Bronchial epithelial cell (primary cell): Measurements from ENCODE around the gene NOS1AP. TPM values are rescaled to one million over a fixed set of nuclear protein-coding genes. Genes with fewer than 3 reads are reported as not detected.
A peak's percentile ranks its signal among the peaks of the same experiment; 100 is the strongest.

ENCODE experiments used
- DNase-seq: peaks from one replicate; pipeline ENCODE4 v3.0.0-alpha.2; 2010; ENCODE audit warnings: low read depth
- FAIRE-seq: peaks from 2 replicates; lab custom pipeline; 2011; peaks lifted over from hg19 to GRCh38; lab: Jason Lieb, UNC
- H3K27me3 ChIP-seq: 2 replicates; pipeline ENCODE4 v1.5.1; 2011; ENCODE audit warnings: low read length; ENCODE audit not compliant: control insufficient read depth, insufficient read depth
- H3K36me3 ChIP-seq: 2 replicates; pipeline ENCODE4 v1.5.1; 2011; ENCODE audit warnings: low read length; ENCODE audit not compliant: control insufficient read depth, insufficient read depth
- H3K4me3 ChIP-seq: 2 replicates; pipeline ENCODE4 v1.5.1; 2011; ENCODE audit warnings: mild to moderate bottlenecking, low read depth, low read length, control low read depth
- total RNA-seq: library from RNA; depleted of rRNA; stranded (reverse); fragments of >200 nt; gene quantifications from 2 replicates; pipeline ENCODE4 v1.2.1, GENCODE V29; 2014
- TF ChIP-seq, protein P1 (sequence below): IDR thresholded peaks from 2 replicates; pipeline ENCODE4 v1.5.1; 2011; ENCODE audit warnings: mild to moderate bottlenecking, moderate library complexity, low read length, control low read depth, inconsistent platforms; ENCODE audit not compliant: insufficient read depth, severe bottlenecking

The NOS1AP gene
- total RNA-seq, 1 donor from 2014 or later: 1.3 TPM

DNA sequence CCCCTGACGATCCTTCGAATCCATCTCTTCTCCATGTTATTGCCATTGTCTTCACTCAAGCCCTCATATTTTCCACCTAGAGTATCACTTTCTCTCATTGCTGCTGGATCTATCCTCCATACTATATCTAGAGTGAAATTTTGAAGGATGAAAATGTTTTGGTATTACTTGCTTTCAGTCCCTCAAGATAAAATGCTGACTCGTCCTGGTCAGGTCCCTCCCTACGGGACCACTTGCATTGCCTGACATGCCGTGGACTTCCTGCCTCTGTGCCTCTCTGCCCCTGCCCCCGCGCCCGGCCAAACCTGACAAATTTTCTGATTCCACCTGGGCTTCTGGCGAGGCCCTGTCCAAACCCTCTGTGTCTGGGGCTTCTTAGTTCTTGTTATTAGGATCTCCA lies 283.6 kb downstream of the NOS1AP start:
- TF ChIP-seq, protein P1, sequence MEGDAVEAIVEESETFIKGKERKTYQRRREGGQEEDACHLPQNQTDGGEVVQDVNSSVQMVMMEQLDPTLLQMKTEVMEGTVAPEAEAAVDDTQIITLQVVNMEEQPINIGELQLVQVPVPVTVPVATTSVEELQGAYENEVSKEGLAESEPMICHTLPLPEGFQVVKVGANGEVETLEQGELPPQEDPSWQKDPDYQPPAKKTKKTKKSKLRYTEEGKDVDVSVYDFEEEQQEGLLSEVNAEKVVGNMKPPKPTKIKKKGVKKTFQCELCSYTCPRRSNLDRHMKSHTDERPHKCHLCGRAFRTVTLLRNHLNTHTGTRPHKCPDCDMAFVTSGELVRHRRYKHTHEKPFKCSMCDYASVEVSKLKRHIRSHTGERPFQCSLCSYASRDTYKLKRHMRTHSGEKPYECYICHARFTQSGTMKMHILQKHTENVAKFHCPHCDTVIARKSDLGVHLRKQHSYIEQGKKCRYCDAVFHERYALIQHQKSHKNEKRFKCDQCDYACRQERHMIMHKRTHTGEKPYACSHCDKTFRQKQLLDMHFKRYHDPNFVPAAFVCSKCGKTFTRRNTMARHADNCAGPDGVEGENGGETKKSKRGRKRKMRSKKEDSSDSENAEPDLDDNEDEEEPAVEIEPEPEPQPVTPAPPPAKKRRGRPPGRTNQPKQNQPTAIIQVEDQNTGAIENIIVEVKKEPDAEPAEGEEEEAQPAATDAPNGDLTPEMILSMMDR: no peak
- Histone ChIP-seq H3K36me3 (no peaks in the 10 kb centered on the region), H3K27me3 (no peaks in the 10 kb centered on the region), H3K4me3 (no peak overlapping the region)
- DNase-seq (no peak), FAIRE-seq (no peak)

DNA sequence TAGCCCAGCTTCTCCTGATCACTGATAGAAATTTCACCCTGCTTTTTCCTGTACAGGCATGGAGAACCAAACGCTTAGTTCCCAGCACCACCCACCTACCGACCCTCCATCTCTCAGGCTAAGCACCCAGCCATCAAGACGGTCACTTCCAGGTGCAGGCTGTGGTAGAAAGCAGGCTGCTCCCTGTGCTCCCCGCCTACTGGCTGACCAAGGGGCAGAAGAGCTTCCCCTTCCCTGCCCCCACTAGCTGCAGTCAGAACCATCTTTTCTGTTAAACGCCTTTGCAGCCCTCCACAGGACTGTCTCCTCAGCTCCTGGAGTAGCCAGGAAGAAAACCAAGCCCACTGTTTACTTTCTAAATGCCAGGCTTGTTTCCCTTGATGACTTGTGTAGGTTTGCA lies 284.2 kb downstream of the NOS1AP start:
- TF ChIP-seq, protein P1: no peak
- DNase-seq (no peak), FAIRE-seq (no peak)
- no peaks in the 10 kb centered on the region for H3K36me3 ChIP-seq
- H3K4me3 ChIP-seq: no peak overlapping the region
- H3K27me3 ChIP-seq: no peaks in the 10 kb centered on the region

DNA sequence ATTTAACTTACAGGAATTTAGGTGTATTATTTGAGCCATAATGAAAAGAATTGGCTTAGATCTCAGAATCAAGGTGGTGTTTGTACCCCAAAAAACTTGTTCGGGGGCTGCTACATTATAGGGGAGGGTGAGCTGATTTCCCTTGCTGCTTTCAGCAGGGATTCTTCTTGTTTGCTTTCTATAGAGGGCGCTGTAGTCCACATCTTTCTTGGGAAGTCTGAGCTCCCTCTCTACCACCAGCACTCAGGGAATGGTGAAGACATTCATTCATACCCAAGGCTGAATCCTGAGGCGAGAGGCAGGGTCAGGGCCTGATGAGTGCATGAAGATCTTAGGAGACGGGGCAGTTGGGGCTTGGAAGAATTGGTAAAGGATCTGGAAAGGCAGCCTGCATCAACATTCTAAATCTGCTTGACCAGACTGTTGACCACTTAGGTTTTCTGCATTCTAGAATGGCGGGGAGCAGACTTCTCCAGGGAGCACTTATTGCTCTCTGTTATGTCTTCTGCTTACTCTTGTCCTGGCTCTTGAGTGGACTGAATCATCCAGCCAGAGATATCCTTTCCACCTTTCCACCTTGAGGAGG lies 288.3 kb downstream of the NOS1AP start:
- H3K4me3 ChIP-seq: no peak overlapping the region
- DNase-seq: peak; percentile 51
- H3K36me3 ChIP-seq: no peaks in the 10 kb centered on the region
- FAIRE-seq: no peak
- TF ChIP-seq, protein P1: peak; percentile 68
- no peaks in the 10 kb centered on the region for H3K27me3 ChIP-seq

DNA sequence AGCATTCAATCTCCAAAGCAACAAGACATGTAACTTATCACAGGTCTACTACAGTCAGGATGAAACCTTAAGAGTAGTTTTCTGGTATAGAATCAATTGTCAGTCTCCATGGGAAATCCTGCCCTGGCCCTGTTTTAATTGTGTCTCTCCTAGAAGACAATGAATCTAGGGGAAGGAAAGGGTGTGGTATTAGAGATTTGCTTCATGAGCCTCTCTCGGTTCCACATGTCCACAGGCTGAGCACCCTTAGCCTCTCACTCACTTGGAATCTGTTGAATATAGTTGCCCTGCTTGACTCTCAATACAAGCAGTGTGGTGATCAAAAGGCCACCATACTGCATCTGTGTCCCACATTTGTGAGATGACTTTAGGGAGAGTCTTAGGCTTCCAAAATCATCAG lies 289.4 kb downstream of the NOS1AP start:
- TF ChIP-seq, protein P1: no peak
- DNase-seq (no peak), FAIRE-seq (no peak)
- no peaks in the 10 kb centered on the region for H3K27me3 ChIP-seq
- no peak overlapping the region for H3K4me3 ChIP-seq
- no peaks in the 10 kb centered on the region for H3K36me3 ChIP-seq

DNA sequence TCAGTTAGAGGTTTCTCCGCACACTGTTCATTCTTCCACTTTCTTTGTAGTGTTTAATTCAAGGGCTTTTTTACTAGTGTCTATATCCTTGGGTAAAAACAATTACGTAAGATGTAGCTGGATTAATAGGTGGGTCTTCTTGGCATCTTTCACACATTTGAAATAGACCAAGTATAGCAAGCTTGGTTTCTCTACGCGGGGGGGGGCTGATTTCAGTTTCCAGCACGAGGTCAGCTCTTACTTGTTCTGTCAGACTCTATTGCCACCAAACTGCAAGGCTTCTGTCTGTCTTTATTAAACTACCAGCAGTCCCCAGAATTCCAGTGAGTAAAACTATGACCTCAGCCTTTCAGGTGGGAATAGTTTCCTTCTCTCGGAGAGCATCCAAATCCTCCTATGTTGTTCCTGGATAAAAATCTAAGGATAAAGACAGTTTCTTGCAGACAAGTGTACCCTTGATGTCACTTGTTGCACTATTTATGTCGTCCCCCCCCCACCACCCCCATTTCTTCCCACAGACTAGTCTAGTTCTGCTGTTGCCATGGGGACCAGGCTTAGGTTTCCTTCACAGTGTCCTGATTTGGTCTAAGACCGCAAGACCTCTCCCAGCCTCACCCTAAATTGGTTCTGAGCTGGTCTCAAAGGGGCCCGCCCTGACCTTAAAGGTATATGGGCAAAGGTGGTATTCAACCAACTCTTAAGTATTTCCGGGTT lies 290.2 kb downstream of the NOS1AP start:
- DNase-seq (no peak), FAIRE-seq (no peak)
- Histone ChIP-seq H3K4me3 (no peak overlapping the region), H3K36me3 (no peaks in the 10 kb centered on the region), H3K27me3 (no peaks in the 10 kb centered on the region)
- TF ChIP-seq, protein P1: no peak
